Measurements from ENCODE around the gene UQCC3.
A peak's percentile ranks its signal among the peaks of the same experiment; 100 is the strongest.
"Not testable (repeated sequence)": the region's sequence is repeated elsewhere in the genome, so short reads cannot be mapped to it uniquely, and the experiment has no call there.

Gene UQCC3

GRCh38 chr11:62645946-62646824, 25.3 kb upstream of the UQCC3 start, which contains the start of gene GANAB:
Gene GANAB (minus strand): TSS chr11:62646613. CDS start chr11:62646599, 14 bp downstream.
- no peak for TF ChIP-seq CTCF (IDR thresholded peaks at IDR 0.05; ENCODE audit: low read length, missing control alignments)

GRCh38 chr11:62646825-62647608, 24.5 kb upstream of the UQCC3 start:
- no peak for TF ChIP-seq CTCF (IDR thresholded peaks at IDR 0.05; ENCODE audit: low read length, missing control alignments)
- H3K4me3 ChIP-seq (replicated peaks; ENCODE audit: low read depth, low read length): no peak overlapping the region

More at GRCh38 chr11:62645946-62646824, 25.3 kb upstream of the UQCC3 start, which contains the start of gene GANAB:
- peak within 1 kb of the TSS; percentile 92 for H3K4me3 ChIP-seq (replicated peaks; ENCODE audit: low read depth, low read length)
- peak; percentile 97 for DNase-seq (ENCODE audit: low read depth)

GRCh38 chr11:62647609-62648005, 23.9 kb upstream of the UQCC3 start:
- no peak for TF ChIP-seq CTCF (IDR thresholded peaks at IDR 0.05; ENCODE audit: low read length, missing control alignments)
- no peak for DNase-seq (ENCODE audit: low read depth)

More at GRCh38 chr11:62646825-62647608, 24.5 kb upstream of the UQCC3 start:
- DNase-seq (ENCODE audit: low read depth): no peak

GRCh38 chr11:62648185-62648966, 23.1 kb upstream of the UQCC3 start:
- TF ChIP-seq CTCF (IDR thresholded peaks at IDR 0.05; ENCODE audit: low read length, missing control alignments): no peak
- no peak overlapping the region for H3K4me3 ChIP-seq (replicated peaks; ENCODE audit: low read depth, low read length)

More at GRCh38 chr11:62647609-62648005, 23.9 kb upstream of the UQCC3 start:
- no peak overlapping the region for H3K4me3 ChIP-seq (replicated peaks; ENCODE audit: low read depth, low read length)

GRCh38 chr11:62648967-62649364, 22.5 kb upstream of the UQCC3 start:
- no peak overlapping the region for H3K4me3 ChIP-seq (replicated peaks; ENCODE audit: low read depth, low read length)
- no peak for DNase-seq (ENCODE audit: low read depth)
- TF ChIP-seq CTCF (IDR thresholded peaks at IDR 0.05; ENCODE audit: low read length, missing control alignments): no peak

More at GRCh38 chr11:62648185-62648966, 23.1 kb upstream of the UQCC3 start:
- DNase-seq (ENCODE audit: low read depth): no peak

- TF ChIP-seq CTCF (IDR thresholded peaks at IDR 0.05; ENCODE audit: low read length, missing control alignments): no peak
- no peak for DNase-seq (ENCODE audit: low read depth)
- H3K4me3 ChIP-seq (replicated peaks; ENCODE audit: low read depth, low read length): no peak overlapping the region
Measured at GRCh38 chr11:62649486-62649885, 22.0 kb upstream of the UQCC3 start.

GRCh38 chr11:62650283-62650682, 21.2 kb upstream of the UQCC3 start:
- H3K4me3 ChIP-seq (replicated peaks; ENCODE audit: low read depth, low read length); DNase-seq (ENCODE audit: low read depth): not testable (repeated sequence)
